Measurements from ENCODE around the gene TEAD3. TPM values are rescaled to one million over a fixed set of nuclear protein-coding genes. Genes with fewer than 3 reads are reported as not detected.

TEAD3 gene
- total and polyA plus RNA-seq, 8 donors = 18.1 to 54.4 (median 45.3) TPM

- intact Hi-C loops (cut with DNase I) = no loop called here
- Histone ChIP-seq H3K4me3 (no peak within 1 kb of the TSS), H3K36me3 (no peaks in the 10 kb centered on the region), H3K9me3 (no peaks in the 10 kb centered on the region), H3K4me1 (no peaks in the 10 kb centered on the region), H3K27ac (no peak within 1 kb of the TSS), H3K27me3 (peaks cover 11 to 53% of the 10 kb centered on the region in 2 donors)
- no peak for TF ChIP-seq CTCF (IDR thresholded peaks at IDR 0.05)
- DNase-seq (peak in 1 of 4 donors; percentile 24), ATAC-seq (no peak)
Observed at GRCh38 chr6:35512740-35513139, 15.9 kb upstream of the TEAD3 start, which contains the start of gene TULP1. Gene TULP1 (minus strand): TSS chr6:35512896. CDS start chr6:35512858, 38 bp downstream.

GRCh38 chr6:35512006-35512405 lies 15.1 kb upstream of the TEAD3 start:
- DNase-seq (peak in 1 of 4 donors; percentile 64), ATAC-seq (no peak)
- Histone ChIP-seq H3K4me1 (no peaks in the 10 kb centered on the region), H3K4me3 (no peak overlapping the region), H3K27me3 (peaks cover 11 to 53% of the 10 kb centered on the region in 2 donors), H3K27ac (no peak overlapping the region), H3K36me3 (no peaks in the 10 kb centered on the region), H3K9me3 (no peaks in the 10 kb centered on the region)
- no peak for TF ChIP-seq CTCF (IDR thresholded peaks at IDR 0.05)
- intact Hi-C loops (cut with DNase I) = no loop called here

GRCh38 chr6:35511562-35511941 lies 14.7 kb upstream of the TEAD3 start:
- no peaks in the 10 kb centered on the region for H3K36me3 ChIP-seq
- TF ChIP-seq CTCF (IDR thresholded peaks at IDR 0.05) = no peak
- H3K4me1 ChIP-seq = no peaks in the 10 kb centered on the region
- no peak overlapping the region for H3K27ac ChIP-seq
- no peak overlapping the region for H3K4me3 ChIP-seq
- DNase-seq (peak in 1 of 4 donors; percentile 73), ATAC-seq (no peak)
- no peaks in the 10 kb centered on the region for H3K9me3 ChIP-seq
- intact Hi-C loops (cut with DNase I) = no loop called here
- peaks cover 11 to 57% of the 10 kb centered on the region in 2 donors for H3K27me3 ChIP-seq

GRCh38 chr6:35510916-35511561 lies 14.2 kb upstream of the TEAD3 start:
- H3K4me3 ChIP-seq = no peak overlapping the region
- peaks cover 11 to 62% of the 10 kb centered on the region in 2 donors for H3K27me3 ChIP-seq
- H3K36me3 ChIP-seq = no peaks in the 10 kb centered on the region
- TF ChIP-seq CTCF (IDR thresholded peaks at IDR 0.05) = no peak
- peak in 1 of 4 donors; percentile 14 for DNase-seq
- intact Hi-C loops (cut with DNase I) = no loop called here
- no peaks in the 10 kb centered on the region for H3K4me1 ChIP-seq
- ATAC-seq = no peak
- no peaks in the 10 kb centered on the region for H3K9me3 ChIP-seq
- H3K27ac ChIP-seq = no peak overlapping the region

- H3K27me3 ChIP-seq = peaks cover 12 to 85% of the 10 kb centered on the region in 2 donors
- H3K4me1 ChIP-seq = no peaks in the 10 kb centered on the region
- intact Hi-C loops (cut with DNase I) = no loop called here
- no peak overlapping the region for H3K4me3 ChIP-seq
- H3K9me3 ChIP-seq = no peaks in the 10 kb centered on the region
- no peak for ATAC-seq
- no peak for TF ChIP-seq CTCF (IDR thresholded peaks at IDR 0.05)
- no peak overlapping the region for H3K27ac ChIP-seq
- no peaks in the 10 kb centered on the region for H3K36me3 ChIP-seq
- DNase-seq = peak in 1 of 4 donors; percentile 16
Observed at GRCh38 chr6:35508542-35508941, 11.7 kb upstream of the TEAD3 start.
